GM12872 (cell line): ENCODE data around the gene CPTP.

Experiments
- CTCF ChIP-seq: IDR thresholded peaks from 3 replicates; pipeline ENCODE4 v1.5.1; 2011; ENCODE audit warnings: low read depth, mild to moderate bottlenecking, low read length, moderate library complexity; ENCODE audit not compliant: insufficient read depth

Gene CPTP

GRCh38 chr1:1373051-1373814 is 48.6 kb downstream of the CPTP start:
- TF ChIP-seq CTCF: no peak

- no peak for TF ChIP-seq CTCF
Measured at GRCh38 chr1:1373815-1374588, 49.4 kb downstream of the CPTP start.

- no peak for TF ChIP-seq CTCF
Measured at GRCh38 chr1:1374589-1374928, 50.0 kb downstream of the CPTP start.

- TF ChIP-seq CTCF: peak; percentile 32; the same call in 1 of the 3 replicates
Measured at GRCh38 chr1:1374929-1375662, 50.5 kb downstream of the CPTP start, which contains the start of gene AURKAIP1. AURKAIP1 (minus strand) TSS chr1:1375207; CDS start chr1:1374756, 451 bp downstream.

- no peak for TF ChIP-seq CTCF
Measured at GRCh38 chr1:1376551-1377226, 52.1 kb downstream of the CPTP start.

- TF ChIP-seq CTCF: no peak
Measured at GRCh38 chr1:1377540-1378205, 53.1 kb downstream of the CPTP start.
